Measurements from ENCODE around the gene ZMYND10.

GRCh38 chr3:50371133-50371685, 25.7 kb upstream of the ZMYND10 start:
- TF ChIP-seq CTCF (IDR thresholded peaks at IDR 0.05) (no peak), POLR2A (IDR thresholded peaks at IDR 0.05) (no peak)
